A673 (cell line): ENCODE results near the gene NAV1.

Experiments
- CTCF ChIP-seq: fragments of 300-800, 200-600 bp; sonication (generic); conservative IDR thresholded peaks from 2 replicates; pipeline ENCODE4 v1.5.1; 2017; ENCODE audit warnings: low read depth, mild to moderate bottlenecking, antibody characterized with exemption, low read length, moderate library complexity, mixed read lengths
- EZH2 ChIP-seq: fragments of 200-600 bp; sonication (generic); IDR thresholded peaks from 2 replicates; pipeline ENCODE4 v1.6.1; 2017; ENCODE audit warnings: borderline replicate concordance, low read depth, mild to moderate bottlenecking, mixed read lengths, antibody characterized with exemption, low read length; ENCODE audit not compliant: poor library complexity, severe bottlenecking

DNA sequence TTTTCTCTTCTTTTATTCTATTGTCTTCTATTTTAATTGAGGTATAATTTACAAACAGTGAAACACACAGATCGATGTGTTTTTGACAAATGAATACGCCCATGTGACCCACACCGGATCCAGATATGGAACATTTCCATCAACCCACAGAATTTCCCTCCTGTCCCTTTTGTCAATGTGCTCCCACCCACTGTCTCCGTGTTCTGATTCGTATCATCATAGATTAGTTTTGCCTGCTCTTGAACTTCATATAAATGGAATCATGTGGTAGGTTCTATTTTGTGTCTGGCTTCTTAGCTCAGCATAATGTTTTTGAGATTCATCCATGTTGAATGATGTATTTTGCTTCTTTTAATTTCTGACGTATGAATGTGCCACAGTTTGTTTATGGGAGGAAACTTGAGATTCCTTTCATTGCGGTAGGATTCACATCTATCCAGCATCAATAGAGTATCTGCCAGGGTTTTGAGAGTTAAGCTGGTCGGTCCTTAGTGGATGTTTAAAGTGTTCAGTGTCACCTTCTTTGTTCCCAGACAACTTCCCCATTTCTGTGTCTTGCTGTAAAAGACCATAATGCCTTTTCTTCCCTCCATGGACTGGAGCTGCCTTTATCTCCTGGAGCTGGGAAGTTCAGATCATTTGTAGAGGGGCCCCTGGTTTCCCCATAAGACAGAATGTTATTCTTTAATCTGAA is 14.7 kb downstream of the NAV1 start:
- TF ChIP-seq CTCF (no peak), EZH2 (no peak)
